ENCODE results near the gene SLC23A1.
"Not testable (repeated sequence)": the region's sequence is repeated elsewhere in the genome, so short reads cannot be mapped to it uniquely, and the experiment has no call there.

Gene SLC23A1

GRCh38 chr5:139368613-139369012 is 14.5 kb downstream of the SLC23A1 start:
- peak in 1 of 2 experiments; percentile 37 for DNase-seq

- DNase-seq, result no peak
Observed at GRCh38 chr5:139364466-139364865, 18.6 kb downstream of the SLC23A1 start.

- no peak for DNase-seq
Observed at GRCh38 chr5:139363937-139364336, 19.2 kb downstream of the SLC23A1 start.

GRCh38 chr5:139361835-139362429 is 21.2 kb downstream of the SLC23A1 start:
- DNase-seq, result no peak

GRCh38 chr5:139360384-139360783 is 22.7 kb downstream of the SLC23A1 start:
- no peak for DNase-seq

- no peak for DNase-seq
Observed at GRCh38 chr5:139358064-139358463, 25.0 kb downstream of the SLC23A1 start.

GRCh38 chr5:139355900-139356299 is 27.2 kb downstream of the SLC23A1 start:
- DNase-seq, result not testable (repeated sequence)

- DNase-seq, result no peak
Observed at GRCh38 chr5:139354186-139354585, 28.9 kb downstream of the SLC23A1 start.

GRCh38 chr5:139347863-139348262 is 35.2 kb downstream of the SLC23A1 start:
- not testable (repeated sequence) for DNase-seq

GRCh38 chr5:139345442-139345841 is 37.7 kb downstream of the SLC23A1 start:
- not testable (repeated sequence) for DNase-seq

- DNase-seq, result no peak
Observed at GRCh38 chr5:139344177-139344576, 38.9 kb downstream of the SLC23A1 start.

GRCh38 chr5:139343476-139343875 is 39.6 kb downstream of the SLC23A1 start:
- DNase-seq, result no peak

GRCh38 chr5:139342423-139342723 is 40.7 kb downstream of the SLC23A1 start:
- DNase-seq, result no peak

- DNase-seq, result peak; percentile 99 to 100
Observed at GRCh38 chr5:139341689-139342422, 41.2 kb downstream of the SLC23A1 start, which contains the start of gene PAIP2. Gene PAIP2 (plus strand): TSS chr5:139341854. CDS start chr5:139363785, 21,931 bp downstream.

- DNase-seq, result no peak
Observed at GRCh38 chr5:139341187-139341688, 41.9 kb downstream of the SLC23A1 start.

- DNase-seq, result no peak
Observed at GRCh38 chr5:139340051-139340450, 43.0 kb downstream of the SLC23A1 start.

GRCh38 chr5:139335811-139336210 is 47.3 kb downstream of the SLC23A1 start:
- no peak for DNase-seq

All from NCI-H526 (cell line).